Stimulated activated naive CD8-positive, alpha-beta T cell treated with anti-CD3 and anti-CD28 coated beads, Interleukin-15, amount 100 ng/mL, for 72 hours (primary cell): Measurements from ENCODE around the gene TTBK1.
A peak's percentile ranks its signal among the peaks of the same experiment; 100 is the strongest.

ENCODE experiments used
- ATAC-seq: fragments of 150-1000 bp; cut with Tn5 transposase; 2 replicates; pipeline ENCODE4 v1.10.0; 2021; ENCODE audit warnings: mild to moderate bottlenecking, moderate library complexity
- DNase-seq, 2 donors: peaks; one replicate each; pipeline ENCODE4 v3.0.0; 2021 to 2022
- H3K27ac Mint-ChIP-seq, 2 donors: one replicate each; pipeline ENCODE4 v1.8.0; 2022; ENCODE audit warnings: mild to moderate bottlenecking in 2 of 2, mixed read lengths in 2 of 2, moderate library complexity in 2 of 2
- H3K27me3 Mint-ChIP-seq: one replicate; pipeline ENCODE4 v1.8.0; 2022; ENCODE audit warnings: mixed read lengths
- H3K4me1 Mint-ChIP-seq: one replicate; pipeline ENCODE4 v1.8.0; 2022; ENCODE audit warnings: mild to moderate bottlenecking, mixed read lengths
- H3K4me3 Mint-ChIP-seq, 2 donors: one replicate each; pipeline ENCODE4 v1.8.0; 2022; ENCODE audit warnings: mild to moderate bottlenecking in 2 of 2, mixed read lengths in 2 of 2, moderate library complexity in 1 of 2
- H3K9me3 Mint-ChIP-seq, 2 donors: one replicate each; pipeline ENCODE4 v1.8.0; 2022; ENCODE audit warnings: mixed read lengths in 2 of 2

TTBK1 gene

DNA sequence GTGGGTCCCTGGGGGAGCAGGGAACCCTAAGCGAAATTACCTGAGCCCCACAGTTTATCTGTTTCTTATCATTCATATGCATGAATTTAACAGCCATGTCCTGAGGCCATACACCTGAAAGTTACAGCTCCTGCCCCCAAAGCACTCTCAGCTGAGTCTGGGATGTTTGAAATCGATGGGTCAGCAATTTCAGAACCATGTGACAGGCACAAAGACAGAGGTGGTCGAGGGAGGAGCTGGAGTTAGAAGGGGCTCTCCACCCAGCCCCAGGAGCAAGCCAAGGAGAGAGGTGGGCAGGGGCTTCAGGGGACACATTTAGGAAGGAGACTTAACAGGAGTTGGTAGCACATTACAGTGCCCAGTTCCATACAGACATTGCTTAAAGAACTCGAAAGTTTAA is 14.9 kb downstream of the TTBK1 start:
- no peak for DNase-seq
- no peak overlapping the region for H3K4me3 Mint-ChIP-seq

GRCh38 chr6:43258807-43259686 is 15.8 kb downstream of the TTBK1 start:
- peaks cover 15% of the 10 kb centered on the region for H3K27me3 Mint-ChIP-seq
- peaks cover 30% of the 10 kb centered on the region for H3K4me1 Mint-ChIP-seq
- H3K4me3 Mint-ChIP-seq, result no peak overlapping the region
- no peak overlapping the region for H3K27ac Mint-ChIP-seq
- no peaks in the 10 kb centered on the region for H3K9me3 Mint-ChIP-seq
- DNase-seq (no peak), ATAC-seq (no peak)

More for the DNA sequence above, 14.9 kb downstream of the TTBK1 start:
- Mint-ChIP-seq H3K4me1 (peaks cover 26% of the 10 kb centered on the region), H3K27ac (peak overlapping the region in 1 of 2 donors; percentile 45), H3K9me3 (no peaks in the 10 kb centered on the region), H3K27me3 (peaks cover 16% of the 10 kb centered on the region)
- ATAC-seq, result no peak

DNA sequence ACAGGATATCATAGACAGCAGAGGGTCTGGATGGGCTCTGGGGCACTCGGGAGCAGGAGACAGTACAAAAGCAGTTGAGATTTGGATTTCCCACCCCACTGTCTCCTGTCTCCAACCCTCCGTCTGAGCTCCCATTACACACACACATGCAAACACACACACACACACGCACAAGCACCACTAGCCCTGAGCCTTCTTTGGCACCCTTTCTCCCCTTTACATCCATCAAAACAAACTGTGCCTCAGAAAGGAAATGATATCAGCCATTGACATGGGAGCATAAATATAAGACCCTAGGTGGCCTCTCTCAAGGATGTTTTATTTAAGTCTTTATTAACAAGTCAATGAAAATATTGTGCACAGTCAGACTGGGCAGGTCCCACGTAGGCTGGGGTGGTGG is 17.5 kb downstream of the TTBK1 start:
- Mint-ChIP-seq H3K4me1 (peaks cover 22% of the 10 kb centered on the region), H3K27ac (no peak overlapping the region), H3K27me3 (peaks cover 9% of the 10 kb centered on the region), H3K4me3 (no peak overlapping the region), H3K9me3 (no peaks in the 10 kb centered on the region)
- DNase-seq (no peak), ATAC-seq (no peak)

DNA sequence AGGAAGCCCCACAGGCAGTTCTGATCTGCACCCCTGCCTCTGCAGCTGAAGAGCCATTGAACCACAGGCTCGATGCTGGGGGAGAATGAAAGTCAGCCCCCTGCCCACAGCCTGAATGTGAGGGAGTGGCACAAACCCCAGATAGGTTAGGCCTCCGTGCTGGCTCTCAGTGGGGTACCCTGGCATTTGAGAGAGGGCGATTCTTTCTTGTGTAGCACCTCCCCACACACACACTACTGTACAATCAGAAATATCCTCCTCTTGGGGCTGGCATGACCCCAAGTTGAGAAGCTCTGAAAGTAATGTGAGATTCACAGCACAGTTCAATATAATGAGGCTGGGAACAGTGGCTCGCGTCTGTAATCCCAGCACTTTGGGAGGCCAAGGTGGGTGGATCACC is 17.9 kb downstream of the TTBK1 start:
- Mint-ChIP-seq H3K9me3 (no peaks in the 10 kb centered on the region), H3K4me1 (peaks cover 22% of the 10 kb centered on the region), H3K27me3 (peaks cover 9% of the 10 kb centered on the region), H3K4me3 (no peak overlapping the region), H3K27ac (no peak overlapping the region)
- no peak for DNase-seq
- no peak for ATAC-seq

- Mint-ChIP-seq H3K4me1 (peaks cover 17% of the 10 kb centered on the region), H3K9me3 (no peaks in the 10 kb centered on the region), H3K27me3 (peaks cover 4% of the 10 kb centered on the region), H3K4me3 (no peak overlapping the region), H3K27ac (peak overlapping the region in 1 of 2 donors; percentile 65)
- DNase-seq (no peak), ATAC-seq (no peak)
Measured at GRCh38 chr6:43262000-43262779, 18.9 kb downstream of the TTBK1 start.

DNA sequence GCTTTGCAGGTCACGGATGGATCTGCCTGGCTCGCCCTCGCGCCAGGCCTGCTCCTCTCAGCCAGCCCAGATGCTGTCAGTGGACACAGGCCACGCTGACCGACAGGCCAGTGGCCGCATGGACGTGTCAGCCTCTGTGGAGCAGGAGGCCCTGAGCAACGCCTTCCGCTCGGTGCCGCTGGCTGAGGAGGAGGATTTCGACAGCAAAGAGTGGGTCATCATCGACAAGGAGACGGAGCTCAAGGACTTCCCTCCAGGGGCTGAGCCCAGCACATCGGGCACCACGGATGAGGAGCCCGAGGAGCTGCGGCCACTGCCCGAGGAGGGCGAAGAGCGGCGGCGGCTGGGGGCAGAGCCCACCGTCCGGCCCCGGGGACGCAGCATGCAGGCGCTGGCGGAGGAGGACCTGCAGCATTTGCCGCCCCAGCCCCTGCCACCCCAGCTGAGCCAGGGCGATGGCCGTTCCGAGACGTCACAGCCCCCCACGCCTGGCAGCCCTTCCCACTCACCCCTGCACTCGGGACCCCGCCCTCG is 19.6 kb downstream of the TTBK1 start:
- ATAC-seq (peak; percentile 8), DNase-seq (no peak)
- H3K27me3 Mint-ChIP-seq, result no peaks in the 10 kb centered on the region
- no peak overlapping the region for H3K27ac Mint-ChIP-seq
- H3K4me3 Mint-ChIP-seq, result no peak overlapping the region
- H3K9me3 Mint-ChIP-seq, result no peaks in the 10 kb centered on the region
- H3K4me1 Mint-ChIP-seq, result peaks cover 10% of the 10 kb centered on the region

DNA sequence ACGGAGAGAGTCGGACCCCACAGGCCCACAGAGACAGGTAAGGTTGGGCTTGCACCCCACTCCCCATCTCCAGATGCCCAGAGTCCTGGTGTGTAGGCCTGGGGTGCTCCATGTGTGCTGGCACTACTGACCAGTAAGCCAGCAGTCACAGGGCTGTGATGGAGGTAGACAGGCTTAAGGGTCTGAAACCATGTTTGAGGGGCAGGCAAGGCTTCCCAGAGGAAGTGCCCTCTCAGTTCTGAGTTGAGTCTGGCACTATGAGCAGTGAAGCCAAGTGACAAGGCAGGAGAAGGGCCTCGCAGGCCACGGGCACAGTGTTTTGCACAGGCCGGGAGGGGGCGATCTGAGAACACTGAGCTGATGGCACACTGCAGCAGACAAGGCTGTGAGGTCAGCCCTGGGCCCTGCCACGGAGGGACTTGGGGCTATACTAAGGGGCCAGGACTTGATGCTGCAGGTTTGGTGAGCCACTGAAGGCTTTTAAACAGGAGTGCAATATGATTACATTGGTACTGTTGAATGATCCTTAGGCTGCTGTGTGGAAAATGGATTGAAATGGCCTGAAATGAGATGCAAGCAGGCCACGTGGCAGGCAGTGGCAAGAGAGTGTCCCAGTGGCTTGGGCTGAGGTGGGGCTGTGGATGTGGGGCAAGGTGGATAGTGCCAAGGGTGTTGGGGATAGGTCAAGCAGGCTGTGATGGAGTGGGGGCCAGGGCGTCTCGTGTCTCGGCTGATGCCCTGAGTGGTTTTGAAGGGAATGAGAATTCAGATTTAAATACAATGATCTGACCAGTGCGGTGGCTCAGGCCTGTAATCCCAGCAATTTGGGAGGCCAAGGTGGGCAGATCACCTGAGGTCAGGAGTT is 20.3 kb downstream of the TTBK1 start:
- peaks cover 7% of the 10 kb centered on the region for H3K4me1 Mint-ChIP-seq
- DNase-seq (peak; percentile 68 to 76), ATAC-seq (peak; percentile 93)
- H3K4me3 Mint-ChIP-seq, result no peak overlapping the region
- H3K27me3 Mint-ChIP-seq, result peaks cover 5% of the 10 kb centered on the region
- peak overlapping the region in 1 of 2 donors; percentile 30 for H3K27ac Mint-ChIP-seq
- H3K9me3 Mint-ChIP-seq, result no peaks in the 10 kb centered on the region

DNA sequence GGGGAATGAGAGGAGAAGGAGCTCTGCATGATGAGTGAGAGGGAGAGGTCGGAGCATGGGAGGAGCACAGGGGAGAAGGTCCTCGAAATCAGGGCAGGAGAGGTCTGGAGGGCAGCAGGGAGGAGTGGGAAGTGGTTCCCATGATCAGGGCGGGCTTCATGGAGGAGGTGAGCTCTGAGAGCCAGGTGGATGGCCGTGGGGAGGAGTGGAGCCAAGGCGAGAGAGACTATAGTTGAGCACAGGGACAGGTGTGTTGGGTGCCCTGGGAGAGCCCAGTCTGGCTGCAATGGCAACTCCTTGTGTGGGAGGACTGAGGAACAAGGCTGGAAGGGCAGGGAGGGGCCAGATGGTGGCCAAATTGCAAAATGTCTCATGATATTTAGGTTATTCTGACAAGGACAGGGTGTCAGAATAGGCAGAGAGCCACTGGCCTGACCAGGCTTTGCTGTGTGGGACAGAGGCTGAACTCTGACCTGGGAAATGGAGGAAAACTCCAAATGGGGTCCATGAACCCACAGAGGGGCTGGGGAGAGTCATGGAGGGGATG is 21.4 kb downstream of the TTBK1 start:
- Mint-ChIP-seq H3K4me1 (peaks cover 18% of the 10 kb centered on the region), H3K27me3 (peaks cover 16% of the 10 kb centered on the region), H3K9me3 (no peaks in the 10 kb centered on the region), H3K27ac (no peak overlapping the region), H3K4me3 (no peak overlapping the region)
- DNase-seq (no peak), ATAC-seq (no peak)

DNA sequence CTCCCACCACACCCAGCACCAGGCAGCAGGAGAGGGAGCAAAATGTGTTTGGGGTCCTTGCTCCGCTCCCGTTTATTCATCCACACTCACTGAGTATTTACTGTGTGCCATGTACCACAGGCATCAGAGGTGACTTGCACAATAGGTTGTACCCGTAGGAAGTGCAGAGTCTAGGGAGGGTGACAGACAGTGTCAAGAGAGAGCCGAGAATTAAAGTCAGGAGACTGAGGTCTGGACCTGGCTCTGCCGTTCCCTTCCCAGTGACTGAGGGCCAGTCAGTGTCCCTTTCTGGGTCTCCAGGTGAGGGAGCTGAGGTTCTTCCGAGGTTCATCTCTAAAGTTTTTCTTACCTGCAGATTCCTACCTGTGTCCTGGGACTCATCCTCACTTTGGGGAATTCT is 22.3 kb downstream of the TTBK1 start:
- ATAC-seq, result no peak
- H3K27me3 Mint-ChIP-seq, result peaks cover 25% of the 10 kb centered on the region
- peaks cover 27% of the 10 kb centered on the region for H3K4me1 Mint-ChIP-seq
- H3K9me3 Mint-ChIP-seq, result no peaks in the 10 kb centered on the region
- H3K4me3 Mint-ChIP-seq, result no peak overlapping the region
- no peak overlapping the region for H3K27ac Mint-ChIP-seq
- no peak for DNase-seq

DNA sequence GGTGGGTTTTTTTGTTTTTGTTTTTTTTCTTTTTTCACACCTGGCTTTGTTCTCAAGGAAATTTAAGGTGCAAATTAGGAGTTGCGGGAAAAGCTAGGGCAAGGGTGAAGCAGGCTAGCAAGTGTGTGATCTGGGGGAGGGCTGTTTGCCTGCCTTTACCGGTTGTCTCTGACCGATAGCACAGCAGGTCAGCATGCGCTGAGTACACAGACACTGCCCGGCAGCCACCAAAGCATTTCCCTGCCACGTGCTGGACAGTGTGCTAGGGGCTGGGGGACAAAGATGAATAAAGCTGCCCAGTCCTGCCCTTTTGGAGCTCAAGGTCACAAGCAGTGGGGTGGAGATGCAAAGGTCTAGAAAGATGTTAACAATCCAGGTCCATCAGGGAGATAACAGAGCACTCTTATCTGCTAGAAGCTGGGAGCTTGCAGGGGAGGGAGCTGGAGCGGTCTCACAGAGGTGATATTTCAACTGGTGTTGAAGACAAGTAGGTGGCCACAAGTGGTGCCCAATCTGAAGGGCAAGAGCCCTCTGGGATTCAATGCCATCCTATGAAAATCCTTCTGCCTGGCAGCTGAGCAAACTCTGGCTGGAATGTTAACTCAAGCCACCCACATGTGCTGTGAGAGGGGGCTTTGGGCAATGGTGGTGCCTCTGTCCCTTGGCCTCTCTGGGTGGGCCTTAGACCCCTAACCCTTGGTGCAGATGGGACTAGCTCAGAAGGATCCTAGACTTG is 24.5 kb downstream of the TTBK1 start:
- Mint-ChIP-seq H3K9me3 (no peaks in the 10 kb centered on the region), H3K27me3 (peaks cover 43% of the 10 kb centered on the region), H3K4me1 (peaks cover 27% of the 10 kb centered on the region), H3K27ac (no peak overlapping the region), H3K4me3 (no peak overlapping the region)
- no peak for DNase-seq
- no peak for ATAC-seq

- ATAC-seq (no peak), DNase-seq (no peak)
- Mint-ChIP-seq H3K27me3 (peaks cover 48% of the 10 kb centered on the region), H3K9me3 (no peaks in the 10 kb centered on the region), H3K27ac (no peak overlapping the region), H3K4me1 (peaks cover 25% of the 10 kb centered on the region), H3K4me3 (no peak overlapping the region)
Measured at GRCh38 chr6:43268355-43268700, 25.0 kb downstream of the TTBK1 start.

- Mint-ChIP-seq H3K27me3 (peaks cover 53% of the 10 kb centered on the region), H3K4me1 (peaks cover 21% of the 10 kb centered on the region), H3K9me3 (no peaks in the 10 kb centered on the region), H3K4me3 (peak overlapping the region; percentile 63 to 76), H3K27ac (no peak overlapping the region)
- DNase-seq, result no peak
- ATAC-seq, result no peak
Measured at GRCh38 chr6:43268782-43269272, 25.5 kb downstream of the TTBK1 start.

- peak; percentile 32 to 43 for DNase-seq
- peak overlapping the region; percentile 63 to 76 for H3K4me3 Mint-ChIP-seq
- H3K27me3 Mint-ChIP-seq, result peaks cover 59% of the 10 kb centered on the region
- H3K27ac Mint-ChIP-seq, result no peak overlapping the region
- peak; percentile 61 for ATAC-seq
- no peaks in the 10 kb centered on the region for H3K9me3 Mint-ChIP-seq
- H3K4me1 Mint-ChIP-seq, result peaks cover 27% of the 10 kb centered on the region
Measured at GRCh38 chr6:43269273-43270007, 26.2 kb downstream of the TTBK1 start.
